Left lung (tissue), 10 donors: Measurements from ENCODE around the gene CSRP1. TPM values are rescaled to one million over a fixed set of nuclear protein-coding genes. Genes with fewer than 3 reads are reported as not detected.

ENCODE experiments used
- ATAC-seq: fragments of 200-7000 bp; cut with Tn5 transposase; one replicate; pipeline ENCODE4 v1.9.1; 2020; ENCODE audit warnings: moderate library complexity
- DNase-seq, 4 donors: peaks; one replicate each; pipeline ENCODE4 v3.0.0-alpha.2; 2013 to 2020
- H3K27ac ChIP-seq, 2 donors: fragments of 200-600 bp; sonication (generic) in 1 of 2; one replicate each; pipeline versions ENCODE4 v1.5.0 to v1.8.0; 2020 to 2021
- H3K27me3 ChIP-seq, 2 donors: fragments of 200-600 bp; sonication (generic) in 1 of 2; one replicate each; pipeline versions ENCODE4 v1.5.0 to v1.8.0; 2020 to 2021
- H3K36me3 ChIP-seq, 2 donors: fragments of 200-600 bp; sonication (generic) in 1 of 2; one replicate each; pipeline versions ENCODE4 v1.5.0 to v1.8.0; 2020 to 2021
- H3K4me1 ChIP-seq, 2 donors: fragments of 200-600 bp; one replicate each; pipeline ENCODE4 v1.8.0; 2021
- H3K4me3 ChIP-seq, 2 donors: fragments of 200-600 bp; sonication (generic) in 1 of 2; one replicate each; pipeline versions ENCODE4 v1.5.0 to v1.8.0; 2020 to 2021; ENCODE audit warnings: mild to moderate bottlenecking in 1 of 2
- H3K9me3 ChIP-seq, 2 donors: fragments of 200-600 bp; sonication (generic) in 1 of 2; one replicate each; pipeline versions ENCODE4 v1.5.0 to v1.8.0; 2020 to 2021
- CTCF ChIP-seq, 2 donors: fragments of 200-600 bp; sonication (generic) in 1 of 2; IDR thresholded peaks; one replicate each; pipeline versions ENCODE4 v1.5.0 to v1.8.0; 2021; ENCODE audit warnings: antibody characterized with exemption in 2 of 2
- intact Hi-C, 2 donors: fragments of 100-400 bp; cut with DNase I; formaldehyde crosslinking; loops; one replicate each; pipeline versions ENCODE4 v1.11.2 to v1.14.2; 2022
- polyA plus RNA-seq, 6 donors: library from polyadenylated mRNA; unstranded; fragments of 120-200 nt; gene quantifications; one replicate each; pipeline ENCODE4 v1.2.1, GENCODE V29; 2013; ENCODE audit not compliant: insufficient read length in 6 of 6
- total RNA-seq, 2 donors: library from RNA; stranded (reverse); fragmentation: NEBNext Ultra II Directional; extraction: Animal tissue kit (Norgen Biotek cat#: 25700); gene quantifications; one replicate each; pipeline ENCODE4 v1.2.1, GENCODE V29; 2021
- donor health status: DM: no; HTN: yes; CAD: no.
- donor health status: DM: no; HTN: no; CAD: no.

The CSRP1 gene
- total and polyA plus RNA-seq, 8 donors = 215 to 360 (median 254) TPM

- no peak overlapping the region for H3K27ac ChIP-seq
- no peak for TF ChIP-seq CTCF (IDR thresholded peaks at IDR 0.05)
- DNase-seq = no peak
- intact Hi-C loops = no loop called here
- no peak for ATAC-seq
- H3K36me3 ChIP-seq = peaks cover 0 to 32% of the 10 kb centered on the region in 2 donors
- H3K4me1 ChIP-seq = peaks cover 64 to 85% of the 10 kb centered on the region in 2 donors
- H3K4me3 ChIP-seq = no peak overlapping the region
- no peaks in the 10 kb centered on the region for H3K27me3 ChIP-seq
- H3K9me3 ChIP-seq = no peaks in the 10 kb centered on the region
These were observed 8.3 kb downstream of the CSRP1 start for GRCh38 chr1:201498621-201499020.

GRCh38 chr1:201497935-201498509, 8.9 kb downstream of the CSRP1 start:
- peaks cover 58 to 82% of the 10 kb centered on the region in 2 donors for H3K4me1 ChIP-seq
- H3K27ac ChIP-seq = no peak overlapping the region
- peaks cover 0 to 38% of the 10 kb centered on the region in 2 donors for H3K36me3 ChIP-seq
- DNase-seq (no peak), ATAC-seq (no peak)
- H3K4me3 ChIP-seq = no peak overlapping the region
- H3K27me3 ChIP-seq = no peaks in the 10 kb centered on the region
- no peak for TF ChIP-seq CTCF (IDR thresholded peaks at IDR 0.05)
- intact Hi-C loops = no loop called here
- H3K9me3 ChIP-seq = no peaks in the 10 kb centered on the region

- ATAC-seq (no peak), DNase-seq (no peak)
- Histone ChIP-seq H3K27me3 (no peaks in the 10 kb centered on the region), H3K9me3 (no peaks in the 10 kb centered on the region), H3K4me3 (no peak overlapping the region), H3K27ac (peak overlapping the region; percentile 70 to 79), H3K36me3 (peaks cover 0 to 46% of the 10 kb centered on the region in 2 donors), H3K4me1 (peaks cover 59 to 85% of the 10 kb centered on the region in 2 donors)
- TF ChIP-seq CTCF (IDR thresholded peaks at IDR 0.05) = no peak
- intact Hi-C loops = no loop called here
These were observed 10.6 kb downstream of the CSRP1 start for GRCh38 chr1:201496296-201496690.

GRCh38 chr1:201495551-201496295, 11.2 kb downstream of the CSRP1 start:
- Histone ChIP-seq H3K9me3 (no peaks in the 10 kb centered on the region), H3K36me3 (peaks cover 0 to 46% of the 10 kb centered on the region in 2 donors), H3K27me3 (no peaks in the 10 kb centered on the region), H3K27ac (peak overlapping the region; percentile 70 to 79), H3K4me1 (peaks cover 59 to 86% of the 10 kb centered on the region in 2 donors), H3K4me3 (no peak overlapping the region)
- TF ChIP-seq CTCF (IDR thresholded peaks at IDR 0.05) = no peak
- intact Hi-C loops = no loop called here
- DNase-seq (peak in 3 of 4 donors; percentile 71 to 96 (median 95)), ATAC-seq (peak; percentile 67)
